ENCODE measurements around the gene CAPN9.

GRCh38 chr1:230753191-230753585 lies 6.0 kb downstream of the CAPN9 start:
- TF ChIP-seq TAF1 (IDR thresholded peaks at IDR 0.05; ENCODE audit: low read depth, low read length): no peak
- TF ChIP-seq POLR2A (IDR thresholded peaks at IDR 0.05; ENCODE audit: low read depth, low read length): no peak

All from GM12891 (cell line).